ENCODE data around the gene STRIP2. TPM values are rescaled to one million over a fixed set of nuclear protein-coding genes. Genes with fewer than 3 reads are reported as not detected.

Gene STRIP2
- total RNA-seq, 2 donors from 2014 or later: 1.1 to 5.5 TPM

DNA sequence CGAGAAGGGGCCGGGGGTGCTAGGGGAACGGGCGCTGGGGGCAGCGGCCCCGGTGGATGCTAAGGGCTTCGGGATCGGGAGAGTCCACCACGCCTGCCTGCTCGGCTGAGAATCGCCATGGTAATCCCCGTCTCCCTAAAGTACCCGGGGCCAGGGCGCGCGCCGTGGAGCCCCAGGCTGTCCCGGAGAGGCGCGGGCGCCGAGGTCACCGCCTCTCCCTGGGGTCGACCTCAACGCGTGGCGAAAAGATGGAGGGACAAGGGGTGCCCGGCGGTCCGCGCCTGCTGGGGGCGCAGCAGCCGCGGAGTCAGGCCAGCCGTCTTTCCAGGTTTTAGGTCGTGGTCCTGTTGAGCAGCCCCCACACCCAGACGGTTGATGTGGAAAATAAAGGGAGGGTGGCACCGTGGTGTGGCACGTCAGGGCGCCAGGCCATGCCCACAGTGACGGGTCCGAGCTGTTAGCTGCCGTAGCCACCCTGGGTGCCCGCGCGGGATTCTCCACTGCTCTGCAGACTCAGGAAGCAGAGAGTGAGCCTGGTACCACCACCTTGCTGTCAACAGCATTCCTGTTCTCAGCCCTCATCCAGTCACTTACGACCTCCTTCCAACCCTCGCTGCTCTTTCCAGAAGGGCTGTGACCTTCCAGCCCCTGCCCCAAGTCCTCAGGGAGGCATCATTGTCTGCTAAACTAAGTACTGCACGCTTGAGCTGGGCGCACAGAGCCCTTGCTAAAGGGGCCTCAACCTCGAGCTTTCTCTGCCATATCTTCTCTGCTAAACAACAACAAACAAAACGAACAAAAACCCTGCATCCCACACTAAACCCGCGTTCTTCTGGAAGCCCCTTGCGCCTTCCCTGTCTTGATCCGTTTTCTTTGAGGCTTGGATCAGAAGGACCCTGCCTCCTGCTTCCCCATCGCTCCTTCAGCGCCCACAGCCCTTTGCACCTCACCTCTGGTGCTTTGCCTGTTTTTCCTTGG lies 68.8 kb downstream of the STRIP2 start:
- no peaks in the 10 kb centered on the region for H3K27me3 ChIP-seq (replicated peaks; ENCODE audit: insufficient read depth)
- no peak overlapping the region for H3K27ac ChIP-seq
- WGBS: 25% methylated on average over 38 of the region's 58 CpGs
- no peaks in the 10 kb centered on the region for H3K36me3 ChIP-seq
- H3K4me1 ChIP-seq (replicated peaks): no peaks in the 10 kb centered on the region
- peak overlapping the region; percentile 38 to 45 for H3K4me3 ChIP-seq
- no peak for TF ChIP-seq POLR2A (IDR thresholded peaks at IDR 0.05)
- no peak for TF ChIP-seq POLR2AphosphoS5 (IDR thresholded peaks at IDR 0.05)
- TF ChIP-seq, protein P1, sequence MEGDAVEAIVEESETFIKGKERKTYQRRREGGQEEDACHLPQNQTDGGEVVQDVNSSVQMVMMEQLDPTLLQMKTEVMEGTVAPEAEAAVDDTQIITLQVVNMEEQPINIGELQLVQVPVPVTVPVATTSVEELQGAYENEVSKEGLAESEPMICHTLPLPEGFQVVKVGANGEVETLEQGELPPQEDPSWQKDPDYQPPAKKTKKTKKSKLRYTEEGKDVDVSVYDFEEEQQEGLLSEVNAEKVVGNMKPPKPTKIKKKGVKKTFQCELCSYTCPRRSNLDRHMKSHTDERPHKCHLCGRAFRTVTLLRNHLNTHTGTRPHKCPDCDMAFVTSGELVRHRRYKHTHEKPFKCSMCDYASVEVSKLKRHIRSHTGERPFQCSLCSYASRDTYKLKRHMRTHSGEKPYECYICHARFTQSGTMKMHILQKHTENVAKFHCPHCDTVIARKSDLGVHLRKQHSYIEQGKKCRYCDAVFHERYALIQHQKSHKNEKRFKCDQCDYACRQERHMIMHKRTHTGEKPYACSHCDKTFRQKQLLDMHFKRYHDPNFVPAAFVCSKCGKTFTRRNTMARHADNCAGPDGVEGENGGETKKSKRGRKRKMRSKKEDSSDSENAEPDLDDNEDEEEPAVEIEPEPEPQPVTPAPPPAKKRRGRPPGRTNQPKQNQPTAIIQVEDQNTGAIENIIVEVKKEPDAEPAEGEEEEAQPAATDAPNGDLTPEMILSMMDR (IDR thresholded peaks at IDR 0.05): no peak
- DNase-seq (ENCODE audit: low spot score): no peak
- H3K9me3 ChIP-seq: no peaks in the 10 kb centered on the region
- intact Hi-C loops (cut with DNase I): no loop called here

DNA sequence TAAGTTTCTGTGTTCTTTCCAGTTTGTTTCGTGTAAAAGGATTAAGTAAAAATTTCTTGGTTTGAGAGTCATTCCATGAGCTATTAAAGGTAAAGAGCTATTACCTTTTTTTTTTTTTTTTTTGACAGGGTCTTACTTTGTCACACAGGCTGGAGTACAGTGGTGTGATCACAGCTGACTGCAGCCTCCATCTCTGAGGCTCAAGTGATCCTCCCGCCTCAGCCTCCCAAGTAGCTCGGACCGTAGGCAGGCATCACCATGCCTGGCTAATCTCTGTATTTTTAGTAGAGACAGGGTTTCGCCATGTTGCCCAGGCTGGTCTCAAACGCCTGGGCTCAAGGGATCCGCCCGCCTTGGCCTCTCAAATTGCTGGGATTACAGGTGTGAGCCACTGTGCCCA lies 69.5 kb downstream of the STRIP2 start:
- TF ChIP-seq POLR2A (IDR thresholded peaks at IDR 0.05): no peak
- TF ChIP-seq, protein P1 (IDR thresholded peaks at IDR 0.05): no peak
- TF ChIP-seq POLR2AphosphoS5 (IDR thresholded peaks at IDR 0.05): no peak
- no peak overlapping the region for H3K27ac ChIP-seq
- no peaks in the 10 kb centered on the region for H3K36me3 ChIP-seq
- H3K9me3 ChIP-seq: no peaks in the 10 kb centered on the region
- no peaks in the 10 kb centered on the region for H3K27me3 ChIP-seq (replicated peaks; ENCODE audit: insufficient read depth)
- 97% methylated on average over 8 of the region's 8 CpGs for WGBS
- DNase-seq (ENCODE audit: low spot score): no peak
- no peak overlapping the region for H3K4me3 ChIP-seq
- intact Hi-C loops (cut with DNase I): no loop called here
- no peaks in the 10 kb centered on the region for H3K4me1 ChIP-seq (replicated peaks)

DNA sequence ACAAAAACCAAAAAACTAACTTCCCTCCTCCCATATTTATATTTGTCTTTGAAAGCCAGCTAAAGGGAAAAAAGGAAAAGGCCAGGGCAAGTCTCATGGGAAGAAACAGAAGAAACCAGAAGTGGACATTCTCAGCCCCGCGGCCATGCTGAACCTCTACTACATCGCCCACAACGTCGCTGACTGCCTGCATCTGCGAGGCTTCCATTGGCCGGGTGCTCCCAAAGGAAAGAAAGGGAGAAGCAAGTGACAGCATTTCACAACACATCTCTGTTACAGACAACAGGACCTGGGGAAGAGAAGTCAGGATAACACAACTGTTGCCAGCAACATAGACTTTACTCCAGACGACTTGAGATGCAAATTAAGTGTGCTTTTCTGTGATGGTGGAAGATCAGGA lies 78.0 kb downstream of the STRIP2 start:
- no peaks in the 10 kb centered on the region for H3K36me3 ChIP-seq
- no peaks in the 10 kb centered on the region for H3K9me3 ChIP-seq
- 74% methylated on average over 8 of the region's 8 CpGs for WGBS
- TF ChIP-seq POLR2A (IDR thresholded peaks at IDR 0.05) (no peak), POLR2AphosphoS5 (IDR thresholded peaks at IDR 0.05) (no peak)
- TF ChIP-seq, protein P1 (IDR thresholded peaks at IDR 0.05): no peak
- intact Hi-C loops (cut with DNase I): no loop called here
- no peak for DNase-seq (ENCODE audit: low spot score)
- H3K27ac ChIP-seq: no peak overlapping the region
- no peak overlapping the region for H3K4me3 ChIP-seq
- H3K4me1 ChIP-seq (replicated peaks): no peaks in the 10 kb centered on the region
- H3K27me3 ChIP-seq (replicated peaks; ENCODE audit: insufficient read depth): no peaks in the 10 kb centered on the region

DNA sequence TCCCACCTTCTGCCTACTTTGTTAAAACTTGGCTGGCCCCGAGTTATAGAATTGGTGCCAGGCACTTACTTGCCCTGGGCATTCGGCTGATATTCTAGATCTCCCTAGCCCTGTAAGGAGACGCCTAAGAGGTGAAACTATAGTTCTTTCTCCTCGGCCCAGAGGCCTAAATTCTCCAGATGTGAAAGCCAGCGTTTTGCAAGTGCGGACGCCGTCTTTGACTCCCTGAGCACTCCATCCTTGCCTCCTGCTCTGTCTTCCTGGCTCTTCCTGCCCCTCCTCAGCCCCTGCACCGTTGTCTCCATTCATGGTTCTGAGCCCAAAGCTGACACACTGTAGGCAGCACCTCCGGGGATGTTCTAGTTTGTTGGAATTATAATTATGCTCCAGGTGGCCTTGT lies 79.3 kb downstream of the STRIP2 start:
- DNase-seq (ENCODE audit: low spot score): no peak
- Histone ChIP-seq H3K27me3 (replicated peaks; ENCODE audit: insufficient read depth) (no peaks in the 10 kb centered on the region), H3K4me3 (no peak overlapping the region), H3K9me3 (no peaks in the 10 kb centered on the region), H3K36me3 (no peaks in the 10 kb centered on the region), H3K4me1 (replicated peaks) (no peaks in the 10 kb centered on the region), H3K27ac (no peak overlapping the region)
- no peak for TF ChIP-seq POLR2AphosphoS5 (IDR thresholded peaks at IDR 0.05)
- TF ChIP-seq, protein P1 (IDR thresholded peaks at IDR 0.05): no peak
- no peak for TF ChIP-seq POLR2A (IDR thresholded peaks at IDR 0.05)
- WGBS: 86% methylated on average over 10 of the region's 10 CpGs
- intact Hi-C loops (cut with DNase I): no loop called here

DNA sequence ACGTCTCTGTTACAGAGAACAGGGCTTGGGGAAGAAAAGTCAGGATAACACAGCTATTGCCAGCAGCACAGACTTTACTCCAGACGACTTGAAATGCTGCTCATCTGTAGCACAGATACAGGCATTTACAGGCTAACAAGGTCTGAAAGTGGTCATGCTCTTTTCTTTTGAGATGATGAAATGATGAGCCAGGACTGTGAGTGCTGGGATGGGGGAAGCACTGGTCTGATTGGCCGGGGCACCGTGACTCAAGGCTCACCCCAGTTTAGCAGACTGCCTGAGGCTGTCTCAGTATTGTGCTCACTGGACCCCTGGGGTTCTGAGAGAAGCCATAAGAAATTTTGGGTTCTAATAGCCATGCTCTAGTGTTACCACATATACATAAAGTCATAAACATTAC lies 80.5 kb downstream of the STRIP2 start:
- TF ChIP-seq POLR2AphosphoS5 (IDR thresholded peaks at IDR 0.05) (no peak), POLR2A (IDR thresholded peaks at IDR 0.05) (no peak)
- TF ChIP-seq, protein P1 (IDR thresholded peaks at IDR 0.05): no peak
- Histone ChIP-seq H3K27ac (no peak overlapping the region), H3K27me3 (replicated peaks; ENCODE audit: insufficient read depth) (no peaks in the 10 kb centered on the region), H3K4me1 (replicated peaks) (no peaks in the 10 kb centered on the region), H3K36me3 (no peaks in the 10 kb centered on the region), H3K4me3 (no peak overlapping the region), H3K9me3 (no peaks in the 10 kb centered on the region)
- intact Hi-C loops (cut with DNase I): no loop called here
- WGBS: 57% methylated on average over 4 of the region's 4 CpGs
- DNase-seq (ENCODE audit: low spot score): no peak
